Fibroblast of villous mesenchyme (primary cell): ENCODE data around the gene TCP11. TPM values are rescaled to one million over a fixed set of nuclear protein-coding genes. Genes with fewer than 3 reads are reported as not detected.

Experiments
- DNase-seq: peaks from one replicate; pipeline ENCODE4 v3.0.0-alpha.2; 2010; ENCODE audit warnings: low read depth
- H3K4me3 ChIP-seq: 2 replicates; pipeline ENCODE4 v1.5.1; 2011; ENCODE audit warnings: low read depth, mild to moderate bottlenecking, low read length
- CTCF ChIP-seq: IDR thresholded peaks from 2 replicates; pipeline ENCODE4 v1.5.1; 2012; ENCODE audit warnings: low read depth, mild to moderate bottlenecking, low read length; ENCODE audit not compliant: insufficient read depth
- total RNA-seq: library from RNA; depleted of rRNA; stranded (reverse); fragments of >200 nt; gene quantifications from 2 replicates; pipeline ENCODE4 v1.2.3, GENCODE V29; 2012

Gene TCP11
- total RNA-seq, 1 donor: not detected

- no peak for DNase-seq
- no peak overlapping the region for H3K4me3 ChIP-seq
- TF ChIP-seq CTCF: no peak
Measured at GRCh38 chr6:35178932-35179832, 38.0 kb upstream of the TCP11 start.

- DNase-seq: no peak
Measured at GRCh38 chr6:35178012-35178411, 36.9 kb upstream of the TCP11 start.

GRCh38 chr6:35177596-35177995 lies 36.5 kb upstream of the TCP11 start:
- TF ChIP-seq CTCF: no peak
- no peak for DNase-seq
- H3K4me3 ChIP-seq: no peak overlapping the region

More at GRCh38 chr6:35178012-35178411, 36.9 kb upstream of the TCP11 start:
- no peak overlapping the region for H3K4me3 ChIP-seq
- TF ChIP-seq CTCF: no peak

- TF ChIP-seq CTCF: no peak
- DNase-seq: no peak
- H3K4me3 ChIP-seq: no peak overlapping the region
Measured at GRCh38 chr6:35177157-35177556, 36.0 kb upstream of the TCP11 start.

GRCh38 chr6:35176301-35177024 lies 35.3 kb upstream of the TCP11 start:
- no peak for DNase-seq
- no peak for TF ChIP-seq CTCF
- H3K4me3 ChIP-seq: no peak overlapping the region

GRCh38 chr6:35174501-35174900 lies 33.4 kb upstream of the TCP11 start:
- no peak for DNase-seq
- TF ChIP-seq CTCF: no peak
- no peak overlapping the region for H3K4me3 ChIP-seq

GRCh38 chr6:35174088-35174434 lies 32.9 kb upstream of the TCP11 start:
- no peak overlapping the region for H3K4me3 ChIP-seq
- no peak for DNase-seq
- no peak for TF ChIP-seq CTCF
